ENCODE data around the gene MYNN.

DNA sequence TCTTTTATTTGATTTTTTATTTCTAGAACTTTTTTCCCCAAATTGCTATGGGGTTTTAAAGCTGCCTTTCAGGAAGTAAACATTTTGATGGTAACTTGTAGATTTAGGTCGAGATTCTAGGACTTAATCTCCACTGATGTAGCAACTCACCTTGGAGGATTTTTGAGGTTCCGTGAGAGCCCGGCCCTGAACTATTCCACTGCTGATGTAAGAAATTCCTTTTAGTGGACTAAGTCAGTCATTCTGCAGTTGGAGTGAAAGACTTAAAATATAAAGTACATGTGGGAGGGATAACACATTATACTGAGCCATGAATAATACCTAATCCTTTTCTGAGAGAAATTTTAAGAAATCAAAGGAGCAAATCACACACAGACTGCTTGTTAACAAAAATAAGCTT is 52.1 kb downstream of the MYNN start:
- TF ChIP-seq, protein P1, sequence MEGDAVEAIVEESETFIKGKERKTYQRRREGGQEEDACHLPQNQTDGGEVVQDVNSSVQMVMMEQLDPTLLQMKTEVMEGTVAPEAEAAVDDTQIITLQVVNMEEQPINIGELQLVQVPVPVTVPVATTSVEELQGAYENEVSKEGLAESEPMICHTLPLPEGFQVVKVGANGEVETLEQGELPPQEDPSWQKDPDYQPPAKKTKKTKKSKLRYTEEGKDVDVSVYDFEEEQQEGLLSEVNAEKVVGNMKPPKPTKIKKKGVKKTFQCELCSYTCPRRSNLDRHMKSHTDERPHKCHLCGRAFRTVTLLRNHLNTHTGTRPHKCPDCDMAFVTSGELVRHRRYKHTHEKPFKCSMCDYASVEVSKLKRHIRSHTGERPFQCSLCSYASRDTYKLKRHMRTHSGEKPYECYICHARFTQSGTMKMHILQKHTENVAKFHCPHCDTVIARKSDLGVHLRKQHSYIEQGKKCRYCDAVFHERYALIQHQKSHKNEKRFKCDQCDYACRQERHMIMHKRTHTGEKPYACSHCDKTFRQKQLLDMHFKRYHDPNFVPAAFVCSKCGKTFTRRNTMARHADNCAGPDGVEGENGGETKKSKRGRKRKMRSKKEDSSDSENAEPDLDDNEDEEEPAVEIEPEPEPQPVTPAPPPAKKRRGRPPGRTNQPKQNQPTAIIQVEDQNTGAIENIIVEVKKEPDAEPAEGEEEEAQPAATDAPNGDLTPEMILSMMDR (IDR thresholded peaks at IDR 0.05), result no peak
- TF ChIP-seq POLR2A (IDR thresholded peaks at IDR 0.05), result no peak
